Heart left ventricle (tissue), 13 donors: ENCODE data around the gene ZNF563.

Experiments
- POLR2A ChIP-seq, 2 donors: fragments of 450-650 bp; IDR thresholded peaks; one replicate each; pipeline ENCODE4 v1.6.1; 2017; ENCODE audit warnings: antibody characterized with exemption in 2 of 2, mild to moderate bottlenecking in 2 of 2, moderate library complexity in 2 of 2
- TF ChIP-seq, protein P1 (sequence below), 12 donors: fragments of 200-600 bp; sonication (generic) in 4 of 12; IDR thresholded peaks; one replicate each; pipeline versions ENCODE4 v1.5.0 to v1.8.0; 2018 to 2022; ENCODE audit warnings: antibody characterized with exemption in 12 of 12, mild to moderate bottlenecking in 5 of 12
- donor health status: ischemic (EF 13 %, LVEDD 7.1; RV severe dilation, severe dysfunction).
- donor health status: DM: no; HTN: yes; CAD: no.
- donor health status: DM: no; HTN: no; CAD: no.
- donor health status: ischemic (EF 25% LVEDD 6.9; RV normal size, moderate dysfunction).
- donor health status: ischemic (EF 25% LVEDD 5.7; RV mildly dilated, moderate dysfunction).
- donor health status: ischemic (EF 35%, LVEDD 5.7; RV mildly dilated, moderate dysfunction).
- donor health status: nonischemic (EF 11% LVEDD 7.7; RV severe dilation, severe dysfunction).
- donor health status: DM: yes; HTN: yes; CAD: no.
- donor health status: PGD.
- donor health status: ischemic (EF 29% LVEDD 5.4; RV normal size, mild dysfunction).
- donor health status: nonischemic (EF 23%, LVEDD 6.1; RV moderate dilation, normal function).

DNA sequence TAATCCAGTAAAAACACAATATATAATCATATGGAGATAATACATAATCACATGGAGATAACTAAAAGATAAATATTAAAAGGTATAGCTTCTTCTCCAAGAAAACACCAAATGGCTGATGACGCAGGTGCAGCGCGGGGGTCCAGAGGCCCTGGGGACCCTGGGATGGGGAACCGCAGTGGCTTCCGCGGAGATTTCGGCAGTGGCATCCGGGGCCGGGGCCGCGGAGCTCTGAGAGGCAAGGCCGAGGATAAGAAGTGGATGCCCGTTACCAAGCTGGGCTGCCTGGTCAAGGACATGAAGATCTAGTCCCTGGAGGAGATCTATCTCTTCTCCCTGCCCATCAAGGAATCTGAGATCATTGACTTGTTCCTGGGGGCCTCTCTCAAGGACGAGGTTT is 49.2 kb downstream of the ZNF563 start:
- TF ChIP-seq, protein P1, sequence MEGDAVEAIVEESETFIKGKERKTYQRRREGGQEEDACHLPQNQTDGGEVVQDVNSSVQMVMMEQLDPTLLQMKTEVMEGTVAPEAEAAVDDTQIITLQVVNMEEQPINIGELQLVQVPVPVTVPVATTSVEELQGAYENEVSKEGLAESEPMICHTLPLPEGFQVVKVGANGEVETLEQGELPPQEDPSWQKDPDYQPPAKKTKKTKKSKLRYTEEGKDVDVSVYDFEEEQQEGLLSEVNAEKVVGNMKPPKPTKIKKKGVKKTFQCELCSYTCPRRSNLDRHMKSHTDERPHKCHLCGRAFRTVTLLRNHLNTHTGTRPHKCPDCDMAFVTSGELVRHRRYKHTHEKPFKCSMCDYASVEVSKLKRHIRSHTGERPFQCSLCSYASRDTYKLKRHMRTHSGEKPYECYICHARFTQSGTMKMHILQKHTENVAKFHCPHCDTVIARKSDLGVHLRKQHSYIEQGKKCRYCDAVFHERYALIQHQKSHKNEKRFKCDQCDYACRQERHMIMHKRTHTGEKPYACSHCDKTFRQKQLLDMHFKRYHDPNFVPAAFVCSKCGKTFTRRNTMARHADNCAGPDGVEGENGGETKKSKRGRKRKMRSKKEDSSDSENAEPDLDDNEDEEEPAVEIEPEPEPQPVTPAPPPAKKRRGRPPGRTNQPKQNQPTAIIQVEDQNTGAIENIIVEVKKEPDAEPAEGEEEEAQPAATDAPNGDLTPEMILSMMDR (IDR thresholded peaks at IDR 0.05), result no peak
- no peak for TF ChIP-seq POLR2A (IDR thresholded peaks at IDR 0.05)
